HG02840 (cell line): ENCODE measurements around the gene ANO2.

ENCODE experiments used
- ATAC-seq: cut with Tn5 transposase; IDR thresholded peaks from one replicate; pipeline ENCODE4 v1.9.1; 2021; ENCODE audit warnings: mild to moderate bottlenecking, moderate library complexity, moderate number of reproducible peaks; ENCODE audit not compliant: unreplicated experiment, low FRiP score

Gene ANO2

GRCh38 chr12:5524769-5525436, 420.2 kb downstream of the ANO2 start:
- ATAC-seq, result no peak

- no peak for ATAC-seq
Measured at GRCh38 chr12:5524116-5524768, 420.8 kb downstream of the ANO2 start.

- no peak for ATAC-seq
Measured at GRCh38 chr12:5523396-5524115, 421.5 kb downstream of the ANO2 start.

GRCh38 chr12:5522432-5523335, 422.4 kb downstream of the ANO2 start:
- ATAC-seq, result no peak

- ATAC-seq, result no peak
Measured at GRCh38 chr12:5521456-5522325, 423.4 kb downstream of the ANO2 start.

GRCh38 chr12:5520831-5521230, 424.2 kb downstream of the ANO2 start:
- ATAC-seq, result no peak

GRCh38 chr12:5520037-5520436, 425.0 kb downstream of the ANO2 start:
- ATAC-seq, result no peak

GRCh38 chr12:5518584-5519365, 426.3 kb downstream of the ANO2 start:
- no peak for ATAC-seq

GRCh38 chr12:5516371-5517241, 428.5 kb downstream of the ANO2 start:
- ATAC-seq, result no peak

GRCh38 chr12:5515458-5515857, 429.6 kb downstream of the ANO2 start:
- no peak for ATAC-seq

GRCh38 chr12:5514545-5514944, 430.5 kb downstream of the ANO2 start:
- ATAC-seq, result no peak

- ATAC-seq, result no peak
Measured at GRCh38 chr12:5514016-5514415, 431.0 kb downstream of the ANO2 start.

- no peak for ATAC-seq
Measured at GRCh38 chr12:5513406-5513805, 431.7 kb downstream of the ANO2 start.
